Psoas muscle (tissue), 8 donors: Measurements from ENCODE around the gene ALKBH5. TPM values are rescaled to one million over a fixed set of nuclear protein-coding genes. Genes with fewer than 3 reads are reported as not detected.

Experiments
- ATAC-seq, 4 donors: fragments of 200-7000 bp; cut with Tn5 transposase; one replicate each; pipeline ENCODE4 v1.9.1; 2020; ENCODE audit warnings: moderate library complexity in 3 of 4, mild to moderate bottlenecking in 2 of 4
- DNase-seq, 2 donors: peaks; one replicate each; pipeline ENCODE4 v3.0.0-alpha.2; 2020
- H3K27ac ChIP-seq: fragments of 200-600 bp; one replicate; pipeline ENCODE4 v1.8.0; 2022
- H3K27me3 ChIP-seq, 3 donors: fragments of 200-600 bp in 1 of 3; one replicate each; pipeline versions ENCODE4 v1.6.1 to v1.8.0; 2013 to 2022; ENCODE audit warnings: low read length in 2 of 3, mild to moderate bottlenecking in 2 of 3, moderate library complexity in 1 of 3; ENCODE audit not compliant: insufficient read depth in 3 of 3
- H3K36me3 ChIP-seq, 2 donors: fragments of 200-600 bp in 1 of 2; one replicate each; pipeline versions ENCODE4 v1.6.1 to v1.8.0; 2013 to 2022; ENCODE audit warnings: low read depth in 1 of 2, mild to moderate bottlenecking in 1 of 2, moderate library complexity in 1 of 2; ENCODE audit not compliant: insufficient read depth in 1 of 2
- H3K4me1 ChIP-seq: fragments of 200-600 bp; one replicate; pipeline ENCODE4 v1.8.0; 2022
- H3K4me3 ChIP-seq: fragments of 200-600 bp; one replicate; pipeline ENCODE4 v1.8.0; 2022; ENCODE audit warnings: mild to moderate bottlenecking
- H3K9me3 ChIP-seq: fragments of 200-600 bp; one replicate; pipeline ENCODE4 v1.8.0; 2022
- CTCF ChIP-seq: fragments of 200-600 bp; IDR thresholded peaks from one replicate; pipeline ENCODE4 v1.8.0; 2022; ENCODE audit warnings: antibody characterized with exemption
- WGBS, 3 donors: extraction: QIAGEN DNeasy Blood & Tissue Kit; methylation state at CpG; one replicate each; pipeline versions ENCODE4 v1.1.6 to v1.1.7; 2013; 5-methylcytosine and 5-hydroxymethylcytosine counted together
- intact Hi-C, 2 donors: fragments of 100-400 bp; cut with DNase I; formaldehyde crosslinking; loops; one replicate each; pipeline versions ENCODE4 v1.11.0 to v1.14.2; 2022
- long read RNA-seq, 2 donors: library from polyadenylated mRNA; unstranded; transcript quantifications; one replicate each; pipeline ENCODE4 v2.0.0, GENCODE V29; 2021
- polyA plus RNA-seq, 3 donors: library from polyadenylated mRNA; stranded (reverse); fragments of 200-250 nt; gene quantifications; one replicate each; pipeline ENCODE4 v1.2.3, GENCODE V29; 2013
- total RNA-seq, 4 donors: library from RNA; stranded (reverse); fragmentation: NEBNext Ultra II Directional in 2 of 4; extraction: Animal tissue kit (Norgen Biotek cat#: 25700) in 2 of 4; gene quantifications; one replicate each; pipeline versions ENCODE4 v1.2.1 to v1.2.4, GENCODE V29; 2021 to 2023
- donor health status: healthy with polysubstance abuse.
- donor health status: DM: no; HTN: no; CAD: no; lungs with moderate emphysema.
- donor health status: Bipolar disorder and iron deficiency.
- donor health status: healthy.
- donor health status: DM: yes; HTN: yes; CAD: no.
- donor health status: DM: no; HTN: no; CAD: no.
- donor health status: DM: no; HTN: no; CAD: no.
- donor health status: DM: yes; HTN: yes; CAD: no.

ALKBH5 gene
- total RNA-seq (100 to 1,000 TPM; 202 to 219 (median 211) TPM), polyA plus RNA-seq (100 to 1,000 TPM in 2 of 3 donors, 10 to 100 TPM in 1; 91.7 to 235 (median 111) TPM)
- long read RNA-seq, donor 1, transcript ALKBH5-201 (4 exons, 2,748 nt): major isoform, 318 of 358 reads
- long read RNA-seq, donor 1, partial matches to known transcripts: 27 of 358 reads
- long read RNA-seq, donor 1, other reads (novel, unspliced or antisense): 9 of 358 reads
- long read RNA-seq, donor 2, transcript ALKBH5-201 (4 exons, 2,748 nt): major isoform, 770 of 837 reads
- long read RNA-seq, donor 2, transcript ALKBH5-202 (2 exons, 2,146 nt): minor isoform, 8 of 837 reads
- long read RNA-seq, donor 2, partial matches to known transcripts: 37 of 837 reads
- long read RNA-seq, donor 2, other reads (novel, unspliced or antisense): 22 of 837 reads

- intact Hi-C loops: loop anchor here in 1 of 2 donors (5.0 kb wide), 1 partner anchor 41 kb away; no protein-coding TSS in a partner anchor
Observed at GRCh38 chr17:18183334-18184142, at the start of gene ALKBH5. Gene ALKBH5 (plus strand): TSS chr17:18183828. CDS start chr17:18184244, 416 bp downstream.

GRCh38 chr17:18136357-18136756 is 47.3 kb upstream of the ALKBH5 start:
- H3K27ac ChIP-seq: no peak overlapping the region
- DNase-seq: no peak
- no peaks in the 10 kb centered on the region for H3K27me3 ChIP-seq
- H3K4me1 ChIP-seq: no peaks in the 10 kb centered on the region
- 73 to 78% (median 77%) methylated on average over 19 of the region's 19 CpGs for WGBS, 3 donors
- no peaks in the 10 kb centered on the region for H3K36me3 ChIP-seq
- no peak for ATAC-seq
- no peak for TF ChIP-seq CTCF
- intact Hi-C loops: no loop called here
- no peaks in the 10 kb centered on the region for H3K9me3 ChIP-seq
- H3K4me3 ChIP-seq: no peak overlapping the region

More at GRCh38 chr17:18183334-18184142, at the start of gene ALKBH5:
- WGBS, 3 donors: 0 to 1% (median 0%) methylated on average over 52 to 98 of the region's 98 CpGs
- no peaks in the 10 kb centered on the region for H3K9me3 ChIP-seq
- ATAC-seq (peak; percentile 88 to 93 (median 91)), DNase-seq (peak; percentile 96 to 98)
- H3K36me3 ChIP-seq: peaks cover 4 to 16% of the 10 kb centered on the region in 2 donors
- H3K27me3 ChIP-seq: no peaks in the 10 kb centered on the region
- peak; percentile 14 for TF ChIP-seq CTCF
- H3K4me1 ChIP-seq: peaks cover 29% of the 10 kb centered on the region
- H3K27ac ChIP-seq: peak within 1 kb of the TSS; percentile 96
- H3K4me3 ChIP-seq: peak within 1 kb of the TSS; percentile 96

GRCh38 chr17:18138065-18138749 is 45.4 kb upstream of the ALKBH5 start:
- H3K27ac ChIP-seq: no peak overlapping the region
- ATAC-seq: no peak
- H3K9me3 ChIP-seq: no peaks in the 10 kb centered on the region
- no peaks in the 10 kb centered on the region for H3K4me1 ChIP-seq
- WGBS, 3 donors: 80 to 88% (median 85%) methylated on average over 8 of the region's 8 CpGs
- no peak overlapping the region for H3K4me3 ChIP-seq
- no peak for DNase-seq
- no peaks in the 10 kb centered on the region for H3K36me3 ChIP-seq
- intact Hi-C loops: no loop called here
- no peaks in the 10 kb centered on the region for H3K27me3 ChIP-seq
- no peak for TF ChIP-seq CTCF

GRCh38 chr17:18139092-18139491 is 44.5 kb upstream of the ALKBH5 start:
- Histone ChIP-seq H3K4me1 (no peaks in the 10 kb centered on the region), H3K27me3 (no peaks in the 10 kb centered on the region), H3K36me3 (no peaks in the 10 kb centered on the region), H3K9me3 (no peaks in the 10 kb centered on the region), H3K27ac (no peak overlapping the region), H3K4me3 (no peak overlapping the region)
- no peak for DNase-seq
- intact Hi-C loops: no loop called here
- ATAC-seq: no peak
- TF ChIP-seq CTCF: no peak
- 96 to 97% (median 97%) methylated on average over 2 of the region's 2 CpGs for WGBS, 3 donors
